Neural progenitor cell (in vitro differentiated cells): Measurements from ENCODE around the gene SPEF2.

ENCODE experiments used
- CTCF ChIP-seq: fragments of 200-600 bp; sonication (generic); IDR thresholded peaks from 2 replicates; pipeline ENCODE4 v1.5.1; 2017; ENCODE audit warnings: antibody characterized with exemption, mild to moderate bottlenecking
- EZH2 ChIP-seq: fragments of 200-600 bp; sonication (generic); IDR thresholded peaks from 2 replicates; pipeline ENCODE4 v1.6.1; 2017; ENCODE audit warnings: antibody characterized with exemption, mild to moderate bottlenecking, moderate library complexity
- EZH2phosphoT487 ChIP-seq: fragments of 200-600 bp; sonication (generic); IDR thresholded peaks from 2 replicates; pipeline ENCODE4 v1.6.1; 2017; ENCODE audit warnings: antibody characterized with exemption

GRCh38 chr5:35781181-35781790 lies 163.6 kb downstream of the SPEF2 start:
- no peak for TF ChIP-seq CTCF
- no peak for TF ChIP-seq EZH2
- no peak for TF ChIP-seq EZH2phosphoT487
